IMR-90 (cell line): ENCODE data around the gene WNT3. TPM values are rescaled to one million over a fixed set of nuclear protein-coding genes. Genes with fewer than 3 reads are reported as not detected.

Experiments used
- ATAC-seq: fragments of 200-7000 bp; cut with Tn5 transposase; 2 replicates; pipeline ENCODE4 v1.9.1; 2020; ENCODE audit warnings: low read depth, mild to moderate bottlenecking, moderate library complexity
- BruUV-seq: library from RNA; stranded (reverse); fragments of 400-500 nt; replicated peaks from 2 replicates; lab custom pipeline; 2021; lab: Mats Ljungman, UMichigan
- CTCF ChIA-PET: fragments of 300-600 bp; formaldehyde crosslinking; extraction: SDS; loops from one replicate; lab custom pipeline; 2021; ENCODE audit warnings: antibody characterized with exemption; lab: Yijun Ruan, JAX
- POLR2A ChIA-PET: fragments of 300-600 bp; sonication (Branson Sonifier 250); formaldehyde crosslinking; loops from one replicate; lab custom pipeline; 2022; ENCODE audit warnings: antibody characterized with exemption; ENCODE audit not compliant: unreplicated experiment; lab: Charles Lee
- DNase-seq: peaks from one replicate; pipeline ENCODE4 v3.0.0; 2013
- H2AFZ ChIP-seq: replicated peaks from 2 replicates; pipeline ENCODE3; 2013; ENCODE audit warnings: low read length, mild to moderate bottlenecking; ENCODE audit not compliant: poor library complexity
- H2AK5ac ChIP-seq: 2 replicates; pipeline ENCODE4 v1.6.1; 2013; ENCODE audit warnings: low read depth, low read length, inconsistent platforms
- H2AK9ac ChIP-seq: replicated peaks from 2 replicates; pipeline ENCODE3; 2013; ENCODE audit warnings: mild to moderate bottlenecking, low read depth, low read length, moderate library complexity; ENCODE audit not compliant: poor library complexity
- H2BK120ac ChIP-seq: 2 replicates; pipeline ENCODE4 v1.6.1; 2013; ENCODE audit warnings: low read depth, low read length, inconsistent platforms
- H2BK15ac ChIP-seq: 3 replicates; pipeline ENCODE4 v1.6.1; 2013; ENCODE audit warnings: low read depth, low read length, inconsistent platforms
- H2BK20ac ChIP-seq: 2 replicates; pipeline ENCODE4 v1.6.1; 2013; ENCODE audit warnings: low read depth, mild to moderate bottlenecking, inconsistent platforms, low read length, moderate library complexity
- H2BK5ac ChIP-seq: 2 replicates; pipeline ENCODE4 v1.6.1; 2013; ENCODE audit warnings: mild to moderate bottlenecking, low read depth, low read length, inconsistent platforms; ENCODE audit not compliant: poor library complexity, severe bottlenecking
- H3K14ac ChIP-seq: replicated peaks from 2 replicates; pipeline ENCODE4 v1.6.1; 2013; ENCODE audit warnings: low read depth, low read length, inconsistent platforms
- H3K18ac ChIP-seq: 2 replicates; pipeline ENCODE4 v1.6.1; 2013; ENCODE audit warnings: low read depth, low read length, control low read depth
- H3K23ac ChIP-seq: 2 replicates; pipeline ENCODE4 v1.6.1; 2013; ENCODE audit warnings: low read depth, low read length, inconsistent platforms
- H3K27ac ChIP-seq: 2 replicates; pipeline ENCODE4 v1.5.1; 2013; ENCODE audit warnings: mild to moderate bottlenecking, control low read depth, low read length; ENCODE audit not compliant: insufficient read depth
- H3K27me3 ChIP-seq: 2 replicates; pipeline ENCODE4 v1.6.1; 2013; ENCODE audit warnings: low read length; ENCODE audit not compliant: control insufficient read depth, insufficient read depth
- H3K36me3 ChIP-seq: 2 replicates; pipeline ENCODE4 v1.6.1; 2013; ENCODE audit warnings: low read length, mixed read lengths; ENCODE audit not compliant: control insufficient read depth, insufficient read depth
- H3K4ac ChIP-seq: 2 replicates; pipeline ENCODE4 v1.6.1; 2013; ENCODE audit warnings: low read depth, low read length, inconsistent platforms
- H3K4me1 ChIP-seq: 2 replicates; pipeline ENCODE4 v1.6.1; 2013; ENCODE audit warnings: low read length, mixed read lengths; ENCODE audit not compliant: control insufficient read depth, insufficient read depth
- H3K4me2 ChIP-seq: 2 replicates; pipeline ENCODE4 v1.6.1; 2013; ENCODE audit warnings: low read depth, mild to moderate bottlenecking, control low read depth, low read length, moderate library complexity
- H3K4me3 ChIP-seq: 2 replicates; pipeline ENCODE4 v1.5.1; 2013; ENCODE audit warnings: low read depth, mild to moderate bottlenecking, control low read depth, low read length, moderate library complexity; ENCODE audit not compliant: insufficient read depth
- H3K56ac ChIP-seq: 2 replicates; pipeline ENCODE4 v1.6.1; 2013; ENCODE audit warnings: low read length, inconsistent platforms; ENCODE audit not compliant: insufficient read depth; ENCODE audit errors: extremely low read depth
- H3K79me1 ChIP-seq, 2 experiments: 2 replicates each; pipeline ENCODE4 v1.6.1; 2013; ENCODE audit warnings: low read length in 2 of 2, inconsistent platforms in 1 of 2, low read depth in 1 of 2
- H3K9ac ChIP-seq: 2 replicates; pipeline ENCODE4 v1.6.1; 2013; ENCODE audit warnings: low read depth, low read length, control low read depth
- H3K9me1 ChIP-seq: 2 replicates; pipeline ENCODE4 v1.6.1; 2013; ENCODE audit warnings: low read length, inconsistent platforms; ENCODE audit not compliant: insufficient read depth
- H3K9me3 ChIP-seq: 2 replicates; pipeline ENCODE4 v1.6.1; 2013; ENCODE audit warnings: low read length; ENCODE audit not compliant: control insufficient read depth, insufficient read depth
- H4K20me1 ChIP-seq: 2 replicates; pipeline ENCODE4 v1.6.1; 2013; ENCODE audit warnings: low read length, inconsistent platforms; ENCODE audit not compliant: insufficient read depth
- H4K5ac ChIP-seq: 2 replicates; pipeline ENCODE4 v1.6.1; 2013; ENCODE audit warnings: mild to moderate bottlenecking, low read depth, low read length, control low read depth
- H4K8ac ChIP-seq, 2 experiments: 2 replicates each; pipeline ENCODE4 v1.6.1; 2013; ENCODE audit warnings: low read depth in 2 of 2, low read length in 2 of 2, control low read depth in 1 of 2, inconsistent platforms in 1 of 2
- H4K91ac ChIP-seq: 2 replicates; pipeline ENCODE4 v1.6.1; 2013; ENCODE audit warnings: low read depth, low read length, inconsistent platforms; ENCODE audit not compliant: insufficient read depth
- CEBPB ChIP-seq: IDR thresholded peaks from 2 replicates; pipeline ENCODE4 v1.6.1; 2012; ENCODE audit warnings: low read depth, low read length, improper control_type of control experiment
- FOS ChIP-seq: fragments of 150-350 bp; IDR thresholded peaks from 2 replicates; pipeline ENCODE4 v1.6.1; 2016; ENCODE audit warnings: low read depth, low read length
- MAFK ChIP-seq: IDR thresholded peaks from 2 replicates; pipeline ENCODE4 v1.6.1; 2012; ENCODE audit warnings: low read depth, low read length, improper control_type of control experiment
- POLR2A ChIP-seq: IDR thresholded peaks from 2 replicates; pipeline ENCODE4 v1.6.1; 2012; ENCODE audit warnings: mild to moderate bottlenecking, low read depth, low read length
- RAD21 ChIP-seq: IDR thresholded peaks from 2 replicates; pipeline ENCODE4 v1.6.1; 2012; ENCODE audit warnings: low read length, improper control_type of control experiment
- RCOR1 ChIP-seq: IDR thresholded peaks from 2 replicates; pipeline ENCODE4 v1.6.1; 2012; ENCODE audit warnings: mild to moderate bottlenecking, low read length, improper control_type of control experiment; ENCODE audit not compliant: insufficient replicate concordance
- RFX5 ChIP-seq: IDR thresholded peaks from 2 replicates; pipeline ENCODE4 v1.8.0; 2012; ENCODE audit warnings: low read depth, mild to moderate bottlenecking, low read length, moderate library complexity
- SMC3 ChIP-seq: fragments of 150-350 bp; IDR thresholded peaks from 2 replicates; pipeline ENCODE4 v1.6.1; 2016; ENCODE audit warnings: low read depth, mild to moderate bottlenecking, antibody characterized with exemption, low read length, moderate library complexity
- WGBS, 2 experiments: methylation state at CpG; one replicate each; pipeline versions ENCODE4 v1.1.5 to v1.1.7; 2013; ENCODE audit warnings: missing lambda C conversion rate in 2 of 2; ENCODE audit not compliant: insufficient read length in 1 of 2; ENCODE audit errors: extremely low coverage in 2 of 2; 5-methylcytosine and 5-hydroxymethylcytosine counted together
- dilution Hi-C: fragments of 300-500 bp; cut with HindIII; formaldehyde crosslinking; loops from one replicate; pipeline ENCODE4 v1.14.3; 2018; ENCODE audit warnings: low sequenced_read_pairs; ENCODE audit not compliant: unreplicated experiment
- in situ Hi-C: fragments of 300-500 bp; cut with MboI; formaldehyde crosslinking; loops from 3 replicates; pipeline ENCODE4 v1.14.3; 2019; ENCODE audit warnings: low sequenced_read_pairs, inconsistent platforms, mixed read lengths
- intact Hi-C: fragments of 100-400 bp; cut with micrococcal nuclease; formaldehyde crosslinking; loops from 2 replicates; pipeline ENCODE4 v1.10.0; 2022
- polyA plus RNA-seq, 3 experiments: library from polyadenylated mRNA; depleted of rRNA; stranded (reverse); fragments of >200 nt; gene quantifications; 2 replicates each; pipeline ENCODE4 v1.2.3, GENCODE V29; 2012; ENCODE audit warnings: low replicate concordance in 1 of 3
- total RNA-seq: library from RNA; depleted of rRNA; stranded (reverse); fragments of >200 nt; gene quantifications from 2 replicates; pipeline ENCODE4 v1.2.3, GENCODE V29; 2012
- TF ChIP-seq, protein P1 (sequence below): fragments of 150-350 bp; IDR thresholded peaks from 2 replicates; pipeline ENCODE4 v1.6.1; 2016; ENCODE audit warnings: low read depth, mild to moderate bottlenecking, low read length, moderate library complexity, borderline replicate concordance
- TF ChIP-seq, protein P2 (sequence below): fragments of 150-350 bp; IDR thresholded peaks from 2 replicates; pipeline ENCODE4 v1.6.1; 2017; ENCODE audit warnings: mild to moderate bottlenecking, antibody characterized with exemption, low read length, low read depth

WNT3 gene
- total and polyA plus RNA-seq, 2 of the 4 experiments (the other 2 are of a cell fraction), result 0.72 to 1.0 TPM

DNA sequence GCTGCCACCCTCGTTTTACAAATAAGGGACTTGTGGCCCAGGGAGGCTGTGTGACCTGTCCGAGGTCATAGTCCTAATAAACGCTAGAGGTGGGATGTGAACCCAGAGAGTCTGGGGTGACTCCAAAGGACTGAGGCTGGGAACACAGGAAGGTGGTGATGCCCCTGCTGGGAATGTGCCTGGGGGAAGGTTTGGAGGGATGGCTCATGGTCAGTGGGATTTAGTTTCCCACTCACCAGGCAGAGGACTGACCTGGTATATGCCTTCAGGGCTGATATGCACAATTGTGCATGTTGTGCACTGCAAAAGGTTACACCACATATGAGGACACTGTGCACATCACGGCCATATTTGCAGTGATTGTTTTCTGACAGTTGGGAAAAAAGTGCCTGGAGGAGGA is 19.0 kb upstream of the WNT3 start:
- Histone ChIP-seq H4K20me1 (no peaks in the 10 kb centered on the region), H3K27me3 (peaks cover 18% of the 10 kb centered on the region), H2BK120ac (no peak overlapping the region), H3K18ac (no peak overlapping the region), H3K79me1 (no peaks in the 10 kb centered on the region), H3K4ac (no peak overlapping the region), H3K9me1 (no peaks in the 10 kb centered on the region), H2AK5ac (no peak overlapping the region), H3K4me2 (no peak overlapping the region), H3K23ac (no peak overlapping the region), H3K27ac (no peak overlapping the region), H4K91ac (no peak overlapping the region), H4K5ac (no peak overlapping the region), H3K36me3 (no peaks in the 10 kb centered on the region), H3K4me1 (no peaks in the 10 kb centered on the region), H3K4me3 (no peak overlapping the region), H3K9ac (no peak overlapping the region), H2BK5ac (no peak overlapping the region), H2AK9ac (peak overlapping the region; percentile 26), H3K56ac (no peak overlapping the region), H3K9me3 (peaks cover 1% of the 10 kb centered on the region; the same call in 1 of the 2 replicates), H4K8ac (no peak overlapping the region), H2BK15ac (no peak overlapping the region), H2BK20ac (no peak overlapping the region), H2AFZ (no peak overlapping the region), H3K14ac (no peak overlapping the region)
- ATAC-seq, result no peak
- WGBS, 2 experiments, result 58% methylated on average over 3 of the region's 4 CpGs; no CpG with 5 or more reads in 1 of the 2 experiments
- POLR2A ChIA-PET, result no interaction called here
- dilution Hi-C loops (no loop called here), intact Hi-C loops (no loop called here), in situ Hi-C loops (loop anchor here (5.0 kb wide), 1 partner anchor 105 kb away; no protein-coding TSS in a partner anchor)
- no peak for DNase-seq
- BruUV-seq, result no TSS peak
- TF ChIP-seq POLR2A (no peak), SMC3 (no peak), RAD21 (no peak), FOS (no peak), MAFK (no peak), CEBPB (no peak), RCOR1 (no peak), RFX5 (no peak)
- TF ChIP-seq, protein P1, sequence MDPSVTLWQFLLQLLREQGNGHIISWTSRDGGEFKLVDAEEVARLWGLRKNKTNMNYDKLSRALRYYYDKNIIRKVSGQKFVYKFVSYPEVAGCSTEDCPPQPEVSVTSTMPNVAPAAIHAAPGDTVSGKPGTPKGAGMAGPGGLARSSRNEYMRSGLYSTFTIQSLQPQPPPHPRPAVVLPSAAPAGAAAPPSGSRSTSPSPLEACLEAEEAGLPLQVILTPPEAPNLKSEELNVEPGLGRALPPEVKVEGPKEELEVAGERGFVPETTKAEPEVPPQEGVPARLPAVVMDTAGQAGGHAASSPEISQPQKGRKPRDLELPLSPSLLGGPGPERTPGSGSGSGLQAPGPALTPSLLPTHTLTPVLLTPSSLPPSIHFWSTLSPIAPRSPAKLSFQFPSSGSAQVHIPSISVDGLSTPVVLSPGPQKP, result no peak
- TF ChIP-seq, protein P2, sequence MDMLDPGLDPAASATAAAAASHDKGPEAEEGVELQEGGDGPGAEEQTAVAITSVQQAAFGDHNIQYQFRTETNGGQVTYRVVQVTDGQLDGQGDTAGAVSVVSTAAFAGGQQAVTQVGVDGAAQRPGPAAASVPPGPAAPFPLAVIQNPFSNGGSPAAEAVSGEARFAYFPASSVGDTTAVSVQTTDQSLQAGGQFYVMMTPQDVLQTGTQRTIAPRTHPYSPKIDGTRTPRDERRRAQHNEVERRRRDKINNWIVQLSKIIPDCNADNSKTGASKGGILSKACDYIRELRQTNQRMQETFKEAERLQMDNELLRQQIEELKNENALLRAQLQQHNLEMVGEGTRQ, result no peak
- CTCF ChIA-PET, result no interaction called here
